MM.1S (cell line): ENCODE measurements around the gene CDH20.

Source experiments
- DNase-seq: peaks from one replicate; pipeline ENCODE4 v3.0.0-alpha.2; 2015
- H2AFZ ChIP-seq: fragments of 300-600 bp; sonication (generic); 2 replicates; pipeline ENCODE4 v1.6.0; 2016; ENCODE audit warnings: antibody characterized with exemption, low read length
- H3F3A ChIP-seq: fragments of 300-600 bp; sonication (generic); 2 replicates; pipeline ENCODE4 v1.6.1; 2016; ENCODE audit warnings: mild to moderate bottlenecking, antibody characterized with exemption, low read length, moderate library complexity, mixed read lengths; ENCODE audit not compliant: insufficient read depth
- H3K27ac ChIP-seq: fragments of 300-600 bp; sonication (generic); 2 replicates; pipeline ENCODE4 v1.5.1; 2016; ENCODE audit warnings: mild to moderate bottlenecking, low read length
- H3K27me3 ChIP-seq: fragments of 300-600 bp; sonication (generic); replicated peaks from 2 replicates; pipeline ENCODE4 v1.6.0; 2016; ENCODE audit warnings: low read length; ENCODE audit not compliant: insufficient read depth
- H3K36me3 ChIP-seq: fragments of 300-600 bp; sonication (generic); replicated peaks from 2 replicates; pipeline ENCODE4 v1.6.1; 2016; ENCODE audit warnings: mild to moderate bottlenecking, low read length, mixed read lengths; ENCODE audit not compliant: insufficient read depth
- H3K4me1 ChIP-seq: fragments of 300-600 bp; sonication (generic); 2 replicates; pipeline ENCODE4 v1.6.1; 2016; ENCODE audit warnings: low read length, mixed read lengths
- H3K4me2 ChIP-seq: fragments of 300-600 bp; sonication (generic); 2 replicates; pipeline ENCODE4 v1.6.0; 2016; ENCODE audit warnings: low read depth, low read length
- H3K4me3 ChIP-seq: fragments of 300-600 bp; sonication (generic); 2 replicates; pipeline ENCODE4 v1.5.1; 2016; ENCODE audit warnings: low read length, mixed read lengths
- H3K79me2 ChIP-seq: fragments of 300-600 bp; sonication (generic); 2 replicates; pipeline ENCODE4 v1.6.1; 2016; ENCODE audit warnings: mixed run types, low read length, mixed read lengths
- H3K9ac ChIP-seq: fragments of 300-600 bp; sonication (generic); 2 replicates; pipeline ENCODE4 v1.6.1; 2016; ENCODE audit warnings: low read length, mixed read lengths
- H3K9me2 ChIP-seq: fragments of 300-600 bp; sonication (generic); replicated peaks from 2 replicates; pipeline ENCODE4 v1.6.1; 2016; ENCODE audit warnings: mild to moderate bottlenecking, low read length, mixed read lengths; ENCODE audit not compliant: insufficient read depth
- H3K9me3 ChIP-seq: fragments of 300-600 bp; sonication (generic); replicated peaks from 2 replicates; pipeline ENCODE4 v1.6.1; 2016; ENCODE audit warnings: mild to moderate bottlenecking, low read length, mixed read lengths; ENCODE audit not compliant: insufficient read depth
- H4K20me1 ChIP-seq: fragments of 300-600 bp; sonication (generic); 2 replicates; pipeline ENCODE4 v1.6.1; 2016; ENCODE audit warnings: mild to moderate bottlenecking, low read length, moderate library complexity, mixed read lengths; ENCODE audit not compliant: insufficient read depth
- CTCF ChIP-seq: fragments of 300-600 bp; sonication (generic); IDR thresholded peaks from 2 replicates; pipeline ENCODE4 v1.5.1; 2016; ENCODE audit warnings: antibody characterized with exemption, low read length, mixed read lengths
- EZH2 ChIP-seq: fragments of 300-600 bp; sonication (generic); optimal IDR thresholded peaks from 2 replicates; pipeline ENCODE3; 2017; ENCODE audit warnings: low read depth, mild to moderate bottlenecking, antibody characterized with exemption, low read length, mixed read lengths
- EZH2phosphoT487 ChIP-seq: fragments of 300-600 bp; sonication (generic); IDR thresholded peaks from 2 replicates; pipeline ENCODE4 v1.6.1; 2018; ENCODE audit warnings: antibody characterized with exemption, low read length

The CDH20 gene

GRCh38 chr18:61308004-61308403 is 25.2 kb upstream of the CDH20 start:
- Histone ChIP-seq H3K9ac (no peak overlapping the region), H3K9me3 (no peaks in the 10 kb centered on the region), H3K79me2 (no peaks in the 10 kb centered on the region), H3K4me3 (no peak overlapping the region), H3K4me2 (no peak overlapping the region), H3K9me2 (no peaks in the 10 kb centered on the region), H3K36me3 (no peaks in the 10 kb centered on the region), H3K4me1 (no peaks in the 10 kb centered on the region), H2AFZ (no peak overlapping the region), H3K27me3 (no peaks in the 10 kb centered on the region), H4K20me1 (no peaks in the 10 kb centered on the region), H3K27ac (no peak overlapping the region), H3F3A (no peaks in the 10 kb centered on the region)
- TF ChIP-seq EZH2phosphoT487 (no peak), CTCF (no peak)
- DNase-seq = no peak

GRCh38 chr18:61308795-61309393 is 24.3 kb upstream of the CDH20 start:
- TF ChIP-seq CTCF (no peak), EZH2 (no peak), EZH2phosphoT487 (no peak)
- H4K20me1 ChIP-seq = no peaks in the 10 kb centered on the region
- no peak overlapping the region for H3K4me2 ChIP-seq
- no peak overlapping the region for H3K9ac ChIP-seq
- no peaks in the 10 kb centered on the region for H3K27me3 ChIP-seq
- no peak overlapping the region for H3K4me3 ChIP-seq
- H3K36me3 ChIP-seq = no peaks in the 10 kb centered on the region
- no peaks in the 10 kb centered on the region for H3F3A ChIP-seq
- H3K9me2 ChIP-seq = no peaks in the 10 kb centered on the region
- H3K79me2 ChIP-seq = no peaks in the 10 kb centered on the region
- no peak overlapping the region for H2AFZ ChIP-seq
- no peak for DNase-seq
- no peaks in the 10 kb centered on the region for H3K9me3 ChIP-seq
- H3K27ac ChIP-seq = no peak overlapping the region
- H3K4me1 ChIP-seq = no peaks in the 10 kb centered on the region

- H3K79me2 ChIP-seq = no peaks in the 10 kb centered on the region
- no peaks in the 10 kb centered on the region for H3K36me3 ChIP-seq
- TF ChIP-seq CTCF (peak; percentile 96), EZH2 (no peak), EZH2phosphoT487 (no peak)
Measured at GRCh38 chr18:61322265-61322873, 10.9 kb upstream of the CDH20 start.

More at GRCh38 chr18:61322265-61322873, 10.9 kb upstream of the CDH20 start:
- no peaks in the 10 kb centered on the region for H3F3A ChIP-seq
- no peaks in the 10 kb centered on the region for H3K9me3 ChIP-seq
- H3K4me3 ChIP-seq = no peak overlapping the region
- H2AFZ ChIP-seq = no peak overlapping the region
- no peak overlapping the region for H3K9ac ChIP-seq
- H3K9me2 ChIP-seq = no peaks in the 10 kb centered on the region
- DNase-seq = peak; percentile 59
- no peaks in the 10 kb centered on the region for H3K27me3 ChIP-seq
- H3K27ac ChIP-seq = no peak overlapping the region
- H3K4me1 ChIP-seq = no peaks in the 10 kb centered on the region
- H4K20me1 ChIP-seq = no peaks in the 10 kb centered on the region
- no peak overlapping the region for H3K4me2 ChIP-seq
